DND-41 (cell line): Measurements from ENCODE around the gene ITGB2.

ENCODE experiments used
- ATAC-seq: fragments of 200-7000 bp; cut with Tn5 transposase; 3 replicates; pipeline ENCODE4 v1.9.1; 2021; ENCODE audit warnings: low read depth; ENCODE audit not compliant: insufficient read depth
- DNase-seq: peaks from one replicate; pipeline ENCODE4 v3.0.0-alpha.2; 2020
- H2AFZ ChIP-seq: 2 replicates; pipeline ENCODE4 v1.6.0; 2012; ENCODE audit warnings: low read depth, low read length
- H3K27ac ChIP-seq: 2 replicates; pipeline ENCODE4 v1.5.1; 2012; ENCODE audit warnings: low read length, inconsistent platforms
- H3K27me3 ChIP-seq: fragments of 200-600 bp; sonication (generic); 2 replicates; pipeline ENCODE4 v1.6.0; 2012; ENCODE audit warnings: low read length, mild to moderate bottlenecking, inconsistent platforms; ENCODE audit not compliant: insufficient read depth, poor library complexity
- H3K36me3 ChIP-seq: 2 replicates; pipeline ENCODE4 v1.5.1; 2012; ENCODE audit warnings: low read length, inconsistent platforms; ENCODE audit not compliant: insufficient read depth
- H3K4me1 ChIP-seq: 2 replicates; pipeline ENCODE4 v1.5.1; 2012; ENCODE audit warnings: mild to moderate bottlenecking, low read length; ENCODE audit not compliant: insufficient read depth
- H3K4me2 ChIP-seq: 2 replicates; pipeline ENCODE4 v1.6.0; 2012; ENCODE audit warnings: mild to moderate bottlenecking, moderate library complexity, low read length, inconsistent platforms; ENCODE audit not compliant: insufficient read depth
- H3K4me3 ChIP-seq, 2 experiments: fragments of 200-600 bp in 1 of 2; shearing (Covaris generic) in 1 of 2; 2 replicates each; pipeline ENCODE4 v1.5.1; 2012 to 2016; ENCODE audit warnings: inconsistent platforms in 2 of 2, low read length in 2 of 2, mild to moderate bottlenecking in 2 of 2, low read depth in 1 of 2, moderate library complexity in 1 of 2
- H3K79me2 ChIP-seq: 2 replicates; pipeline ENCODE4 v1.6.0; 2012; ENCODE audit warnings: low read length, inconsistent platforms; ENCODE audit not compliant: insufficient read depth
- H3K9ac ChIP-seq: 2 replicates; pipeline ENCODE4 v1.6.0; 2012; ENCODE audit warnings: low read depth, mild to moderate bottlenecking, inconsistent platforms, low read length, moderate library complexity
- H3K9me3 ChIP-seq: 2 replicates; pipeline ENCODE4 v1.5.1; 2012; ENCODE audit warnings: low read length, moderate library complexity, mild to moderate bottlenecking, inconsistent platforms; ENCODE audit not compliant: insufficient read depth, severe bottlenecking
- H4K20me1 ChIP-seq: 2 replicates; pipeline ENCODE4 v1.6.0; 2012; ENCODE audit warnings: low read length; ENCODE audit not compliant: insufficient read depth
- CTCF ChIP-seq: IDR thresholded peaks from 2 replicates; pipeline ENCODE4 v1.5.1; 2012; ENCODE audit warnings: borderline replicate concordance, low read length, moderate library complexity, mild to moderate bottlenecking; ENCODE audit not compliant: poor library complexity, severe bottlenecking; ENCODE audit errors: extremely low read depth
- EZH2 ChIP-seq: IDR thresholded peaks from 3 replicates; pipeline ENCODE4 v1.6.1; 2012; ENCODE audit warnings: borderline replicate concordance, low read depth, mild to moderate bottlenecking, moderate library complexity, low read length, inconsistent platforms; ENCODE audit not compliant: severe bottlenecking

The ITGB2 gene

GRCh38 chr21:44948426-44949120 lies 27.9 kb upstream of the ITGB2 start:
- no peak overlapping the region for H3K4me3 ChIP-seq
- peaks cover 94% of the 10 kb centered on the region for H3K79me2 ChIP-seq
- H3K36me3 ChIP-seq = peaks cover 86% of the 10 kb centered on the region
- no peak for ATAC-seq
- no peak overlapping the region for H2AFZ ChIP-seq
- DNase-seq = no peak
- H4K20me1 ChIP-seq = peaks cover 84% of the 10 kb centered on the region
- no peaks in the 10 kb centered on the region for H3K9me3 ChIP-seq
- no peak overlapping the region for H3K9ac ChIP-seq
- H3K27me3 ChIP-seq = no peaks in the 10 kb centered on the region
- no peaks in the 10 kb centered on the region for H3K4me1 ChIP-seq
- no peak for TF ChIP-seq EZH2
- no peak overlapping the region for H3K27ac ChIP-seq
- H3K4me2 ChIP-seq = no peak overlapping the region

- TF ChIP-seq CTCF = no peak
- TF ChIP-seq EZH2 = no peak
- ATAC-seq (no peak), DNase-seq (no peak)
- Histone ChIP-seq H3K27ac (no peak overlapping the region), H3K4me3 (no peak overlapping the region), H3K27me3 (no peaks in the 10 kb centered on the region), H3K9me3 (no peaks in the 10 kb centered on the region), H3K36me3 (peaks cover 86% of the 10 kb centered on the region), H4K20me1 (peaks cover 84% of the 10 kb centered on the region), H3K4me2 (no peak overlapping the region), H3K4me1 (0 out of 2 replicates have a peak, but pooled peaks cover 3% of the 10 kb centered on the region), H2AFZ (no peak overlapping the region), H3K79me2 (peaks cover 94% of the 10 kb centered on the region), H3K9ac (no peak overlapping the region)
Measured at GRCh38 chr21:44947930-44948331, 27.2 kb upstream of the ITGB2 start.

- no peak overlapping the region for H3K4me2 ChIP-seq
Measured at GRCh38 chr21:44947111-44947929, 26.6 kb upstream of the ITGB2 start.

More at GRCh38 chr21:44947111-44947929, 26.6 kb upstream of the ITGB2 start:
- Histone ChIP-seq H3K27me3 (no peaks in the 10 kb centered on the region), H3K4me1 (peaks cover 9% of the 10 kb centered on the region), H4K20me1 (peaks cover 84% of the 10 kb centered on the region), H2AFZ (no peak overlapping the region), H3K79me2 (peaks cover 94% of the 10 kb centered on the region), H3K4me3 (no peak overlapping the region), H3K9me3 (no peaks in the 10 kb centered on the region), H3K9ac (no peak overlapping the region), H3K27ac (no peak overlapping the region), H3K36me3 (peaks cover 87% of the 10 kb centered on the region)
- DNase-seq = no peak
- ATAC-seq = no peak
- TF ChIP-seq CTCF (no peak), EZH2 (no peak)
